ENCODE results near the gene GPATCH2.

DNA sequence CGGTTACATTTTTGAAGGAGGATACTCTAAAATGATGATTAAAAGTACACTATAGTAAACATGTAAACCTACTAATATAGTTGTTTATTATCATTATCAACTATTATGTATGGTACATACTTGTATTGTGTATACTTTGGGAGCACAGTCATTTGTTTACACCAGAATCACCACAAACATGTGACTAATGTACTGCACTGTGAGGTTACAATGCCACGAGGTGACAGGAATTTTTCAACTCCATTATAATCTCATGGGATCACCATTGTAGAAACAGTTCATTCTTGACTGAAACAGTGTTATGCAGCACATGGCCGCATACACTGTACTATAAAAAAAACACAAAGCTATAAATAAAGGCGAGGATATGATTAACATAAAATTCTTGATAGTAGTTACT is 44.3 kb downstream of the GPATCH2 start:
- no peak for TF ChIP-seq CEBPB (IDR thresholded peaks at IDR 0.05)
- no peak for TF ChIP-seq EP300 (IDR thresholded peaks at IDR 0.05; ENCODE audit: borderline replicate concordance)
- no peak for TF ChIP-seq USF1 (IDR thresholded peaks at IDR 0.05)
- TF ChIP-seq, protein P1, sequence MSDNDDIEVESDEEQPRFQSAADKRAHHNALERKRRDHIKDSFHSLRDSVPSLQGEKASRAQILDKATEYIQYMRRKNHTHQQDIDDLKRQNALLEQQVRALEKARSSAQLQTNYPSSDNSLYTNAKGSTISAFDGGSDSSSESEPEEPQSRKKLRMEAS (IDR thresholded peaks at IDR 0.05) = no peak
- TF ChIP-seq EGR1 (IDR thresholded peaks at IDR 0.05) = no peak
- no peak for TF ChIP-seq YY1 (IDR thresholded peaks at IDR 0.05; ENCODE audit: low read depth)
- TF ChIP-seq NFIC (IDR thresholded peaks at IDR 0.05) = no peak
- no peak for TF ChIP-seq TAF1 (IDR thresholded peaks at IDR 0.05; ENCODE audit: low read depth)
- TF ChIP-seq FOXM1 (IDR thresholded peaks at IDR 0.05; ENCODE audit: borderline replicate concordance, low read depth) = no peak
- TF ChIP-seq TEAD4 (IDR thresholded peaks at IDR 0.05) = no peak
- TF ChIP-seq CREB1 (IDR thresholded peaks at IDR 0.05; ENCODE audit: low read depth) = no peak
- TF ChIP-seq RAD21 (IDR thresholded peaks at IDR 0.05; ENCODE audit: low read depth) = no peak
- TF ChIP-seq REST (IDR thresholded peaks at IDR 0.05; ENCODE audit: low read depth) = no peak
- no peak for TF ChIP-seq ZBTB7A (IDR thresholded peaks at IDR 0.05; ENCODE audit: low read depth)

Data from Ishikawa (cell line).